Measurements from ENCODE around the gene KCNIP3.

The KCNIP3 gene

GRCh38 chr2:95299961-95300360 lies 2.8 kb downstream of the KCNIP3 start:
- TF ChIP-seq POU2F2 (IDR thresholded peaks at IDR 0.05; ENCODE audit: low read depth, low read length) (no peak), PAX5 (IDR thresholded peaks at IDR 0.05; ENCODE audit: insufficient read depth, low read length, severe bottlenecking) (no peak), POLR2AphosphoS5 (IDR thresholded peaks at IDR 0.05; ENCODE audit: low read depth, low read length) (no peak), SPI1 (IDR thresholded peaks at IDR 0.05; ENCODE audit: low read depth, low read length) (no peak)
- DNase-seq (ENCODE audit: insufficient read length, low spot score) (no peak), FAIRE-seq (no peak)

DNA sequence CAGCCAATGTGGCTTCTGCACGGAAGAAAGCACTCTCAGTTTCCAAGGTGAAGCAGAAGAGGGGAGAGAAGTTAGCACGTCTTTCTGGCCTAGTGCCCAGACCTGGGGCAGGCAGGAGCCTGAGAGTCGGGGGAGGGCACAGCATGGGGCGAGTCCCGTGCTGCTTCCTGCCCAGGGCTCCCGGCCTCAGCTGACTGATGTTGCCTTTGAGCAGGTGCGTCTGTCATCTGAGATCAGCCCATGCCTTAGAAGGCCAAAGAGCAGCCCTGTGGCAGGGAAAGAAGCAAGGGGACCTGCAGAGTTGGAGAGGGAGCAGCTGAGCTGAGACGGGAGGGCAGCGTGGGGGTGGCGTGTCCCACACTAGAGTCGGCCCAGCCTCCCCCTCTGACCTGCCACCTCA lies 3.3 kb downstream of the KCNIP3 start:
- no peak for FAIRE-seq
- TF ChIP-seq POU2F2 (IDR thresholded peaks at IDR 0.05; ENCODE audit: low read depth, low read length) (no peak), SPI1 (IDR thresholded peaks at IDR 0.05; ENCODE audit: low read depth, low read length) (no peak), POLR2AphosphoS5 (IDR thresholded peaks at IDR 0.05; ENCODE audit: low read depth, low read length) (no peak), TAF1 (IDR thresholded peaks at IDR 0.05; ENCODE audit: low read depth, low read length) (no peak), PAX5 (IDR thresholded peaks at IDR 0.05; ENCODE audit: insufficient read depth, low read length, severe bottlenecking) (no peak)
- DNase-seq (ENCODE audit: insufficient read length, low spot score), result no peak

DNA sequence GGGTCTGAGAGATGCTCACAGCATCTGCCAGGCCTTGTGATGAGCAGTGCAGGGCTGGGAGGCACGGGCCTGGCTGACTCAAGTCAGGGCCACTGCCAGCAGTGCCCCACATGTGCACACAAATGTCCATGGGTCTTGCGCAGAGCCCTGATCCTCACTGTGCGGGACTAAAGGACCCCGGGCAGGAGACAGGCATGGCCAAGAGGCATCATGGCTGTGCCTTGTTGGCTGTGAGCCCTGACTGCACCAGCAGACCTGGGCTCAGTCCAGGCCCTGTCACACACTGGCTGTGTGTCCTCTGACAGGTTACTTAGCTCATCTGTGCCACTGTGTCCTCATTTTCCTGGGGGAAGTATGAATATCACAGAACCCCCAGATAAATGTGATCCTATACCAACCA lies 4.0 kb downstream of the KCNIP3 start:
- no peak for FAIRE-seq
- DNase-seq (ENCODE audit: insufficient read length, low spot score), result no peak
- no peak for TF ChIP-seq POU2F2 (IDR thresholded peaks at IDR 0.05; ENCODE audit: low read depth, low read length)
- TF ChIP-seq POLR2A (IDR thresholded peaks at IDR 0.05; ENCODE audit: low read depth, low read length), result no peak
- no peak for TF ChIP-seq TAF1 (IDR thresholded peaks at IDR 0.05; ENCODE audit: low read depth, low read length)
- TF ChIP-seq SPI1 (IDR thresholded peaks at IDR 0.05; ENCODE audit: low read depth, low read length), result no peak
- no peak for TF ChIP-seq PAX5 (IDR thresholded peaks at IDR 0.05; ENCODE audit: insufficient read depth, low read length, severe bottlenecking)
- no peak for TF ChIP-seq POLR2AphosphoS5 (IDR thresholded peaks at IDR 0.05; ENCODE audit: low read depth, low read length)

GRCh38 chr2:95301876-95302641 lies 4.9 kb downstream of the KCNIP3 start:
- FAIRE-seq, result no peak
- DNase-seq (ENCODE audit: insufficient read length, low spot score), result no peak
- TF ChIP-seq TAF1 (IDR thresholded peaks at IDR 0.05; ENCODE audit: low read depth, low read length) (no peak), PAX5 (IDR thresholded peaks at IDR 0.05; ENCODE audit: insufficient read depth, low read length, severe bottlenecking) (no peak), POU2F2 (IDR thresholded peaks at IDR 0.05; ENCODE audit: low read depth, low read length) (no peak), SPI1 (IDR thresholded peaks at IDR 0.05; ENCODE audit: low read depth, low read length) (no peak), POLR2AphosphoS5 (IDR thresholded peaks at IDR 0.05; ENCODE audit: low read depth, low read length) (no peak), POLR2A (IDR thresholded peaks at IDR 0.05; ENCODE audit: low read depth, low read length) (no peak)

- TF ChIP-seq PAX5 (IDR thresholded peaks at IDR 0.05; ENCODE audit: insufficient read depth, low read length, severe bottlenecking) (no peak), POLR2A (IDR thresholded peaks at IDR 0.05; ENCODE audit: low read depth, low read length) (no peak), SPI1 (IDR thresholded peaks at IDR 0.05; ENCODE audit: low read depth, low read length) (no peak), TAF1 (IDR thresholded peaks at IDR 0.05; ENCODE audit: low read depth, low read length) (no peak), POU2F2 (IDR thresholded peaks at IDR 0.05; ENCODE audit: low read depth, low read length) (no peak)
- no peak for DNase-seq (ENCODE audit: insufficient read length, low spot score)
- no peak for FAIRE-seq
Observed at GRCh38 chr2:95303191-95303919, 6.2 kb downstream of the KCNIP3 start.

- TF ChIP-seq POU2F2 (IDR thresholded peaks at IDR 0.05; ENCODE audit: low read depth, low read length) (no peak), TAF1 (IDR thresholded peaks at IDR 0.05; ENCODE audit: low read depth, low read length) (no peak), SPI1 (IDR thresholded peaks at IDR 0.05; ENCODE audit: low read depth, low read length) (no peak), POLR2A (IDR thresholded peaks at IDR 0.05; ENCODE audit: low read depth, low read length) (no peak), PAX5 (IDR thresholded peaks at IDR 0.05; ENCODE audit: insufficient read depth, low read length, severe bottlenecking) (no peak), POLR2AphosphoS5 (IDR thresholded peaks at IDR 0.05; ENCODE audit: low read depth, low read length) (no peak)
- DNase-seq (ENCODE audit: insufficient read length, low spot score) (no peak), FAIRE-seq (no peak)
Observed at GRCh38 chr2:95305380-95306061, 8.4 kb downstream of the KCNIP3 start.

GRCh38 chr2:95306336-95306895 lies 9.3 kb downstream of the KCNIP3 start:
- TF ChIP-seq PAX5 (IDR thresholded peaks at IDR 0.05; ENCODE audit: insufficient read depth, low read length, severe bottlenecking), result no peak
- TF ChIP-seq POU2F2 (IDR thresholded peaks at IDR 0.05; ENCODE audit: low read depth, low read length), result no peak
- TF ChIP-seq TAF1 (IDR thresholded peaks at IDR 0.05; ENCODE audit: low read depth, low read length), result no peak
- DNase-seq (ENCODE audit: insufficient read length, low spot score), result no peak
- FAIRE-seq, result no peak

DNA sequence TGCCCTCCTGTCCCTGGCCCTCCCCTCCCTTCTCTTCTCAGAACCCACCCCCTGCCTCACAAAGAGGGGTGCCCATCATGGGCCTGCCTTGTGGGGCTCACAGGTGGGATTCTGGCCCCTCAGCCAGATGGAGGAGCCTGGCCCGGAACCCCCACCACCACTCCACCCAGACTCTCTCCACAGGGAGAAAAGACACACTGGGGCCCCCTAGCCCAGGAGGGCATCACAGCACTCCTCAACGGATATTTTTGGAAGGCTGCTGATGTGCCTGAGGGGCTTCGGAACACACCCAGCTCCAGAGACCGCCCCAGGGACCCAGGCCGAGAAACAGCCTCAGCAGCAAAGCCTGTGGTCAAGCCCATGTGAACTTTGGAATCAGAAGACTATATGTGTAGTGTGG lies 9.9 kb downstream of the KCNIP3 start:
- no peak for DNase-seq (ENCODE audit: insufficient read length, low spot score)
- no peak for FAIRE-seq
- TF ChIP-seq POU2F2 (IDR thresholded peaks at IDR 0.05; ENCODE audit: low read depth, low read length), result no peak
- TF ChIP-seq SPI1 (IDR thresholded peaks at IDR 0.05; ENCODE audit: low read depth, low read length), result no peak
- TF ChIP-seq POLR2A (IDR thresholded peaks at IDR 0.05; ENCODE audit: low read depth, low read length), result no peak
- TF ChIP-seq PAX5 (IDR thresholded peaks at IDR 0.05; ENCODE audit: insufficient read depth, low read length, severe bottlenecking), result no peak
- no peak for TF ChIP-seq POLR2AphosphoS5 (IDR thresholded peaks at IDR 0.05; ENCODE audit: low read depth, low read length)

DNA sequence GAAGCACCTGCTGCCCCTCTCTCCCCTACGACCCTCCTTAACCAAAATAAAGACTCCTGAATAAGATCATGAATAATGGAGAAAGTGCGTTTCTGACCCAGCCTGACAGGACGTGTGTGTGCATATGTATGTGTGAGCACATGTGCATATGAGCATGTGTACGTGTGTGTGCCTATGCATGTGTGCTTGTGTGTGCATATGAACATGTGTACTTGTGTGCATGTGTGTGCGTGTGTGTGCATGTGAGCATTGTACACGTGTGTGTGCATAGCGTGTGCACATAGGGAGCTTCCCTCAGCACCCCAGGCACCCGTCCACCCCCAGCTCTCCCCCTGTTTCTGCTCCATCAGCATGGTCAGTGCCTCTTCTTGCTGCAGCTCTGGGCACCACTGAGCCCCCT lies 10.7 kb downstream of the KCNIP3 start:
- no peak for TF ChIP-seq POLR2A (IDR thresholded peaks at IDR 0.05; ENCODE audit: low read depth, low read length)
- no peak for TF ChIP-seq TAF1 (IDR thresholded peaks at IDR 0.05; ENCODE audit: low read depth, low read length)
- TF ChIP-seq POLR2AphosphoS5 (IDR thresholded peaks at IDR 0.05; ENCODE audit: low read depth, low read length), result no peak
- no peak for TF ChIP-seq POU2F2 (IDR thresholded peaks at IDR 0.05; ENCODE audit: low read depth, low read length)
- TF ChIP-seq SPI1 (IDR thresholded peaks at IDR 0.05; ENCODE audit: low read depth, low read length), result no peak
- TF ChIP-seq PAX5 (IDR thresholded peaks at IDR 0.05; ENCODE audit: insufficient read depth, low read length, severe bottlenecking), result no peak
- DNase-seq (ENCODE audit: insufficient read length, low spot score) (no peak), FAIRE-seq (no peak)
